GM23338 (cell line): ENCODE results near the gene ATP13A4. TPM values are rescaled to one million over a fixed set of nuclear protein-coding genes. Genes with fewer than 3 reads are reported as not detected.

Experiments
- ATAC-seq: fragments of 200-7000 bp; cut with Tn5 transposase; 3 replicates; pipeline ENCODE4 v1.9.1; 2020
- DNase-seq: peaks from one replicate; pipeline ENCODE4 v3.0.0-alpha.2; 2015; ENCODE audit warnings: low spot score
- H2AFZ ChIP-seq: fragments of 200-600 bp; sonication (generic); 2 replicates; pipeline ENCODE4 v1.8.0; 2016; ENCODE audit warnings: antibody characterized with exemption, mild to moderate bottlenecking, moderate library complexity
- H3F3A ChIP-seq: fragments of 200-600 bp; sonication (generic); replicated peaks from 2 replicates; pipeline ENCODE4 v1.8.0; 2017; ENCODE audit warnings: antibody characterized with exemption, mixed run types, low read depth
- H3K27ac ChIP-seq: fragments of 200-600 bp; sonication (generic); 2 replicates; pipeline ENCODE4 v1.6.1; 2016; ENCODE audit warnings: low read depth
- H3K27me3 ChIP-seq: fragments of 200-600 bp; sonication (generic); 2 replicates; pipeline ENCODE4 v1.8.0; 2016; ENCODE audit warnings: mild to moderate bottlenecking, mixed run types, moderate library complexity; ENCODE audit not compliant: insufficient read depth
- H3K36me3 ChIP-seq: fragments of 200-600 bp; sonication (generic); 2 replicates; pipeline ENCODE4 v1.8.0; 2016; ENCODE audit warnings: mild to moderate bottlenecking; ENCODE audit not compliant: insufficient read depth
- H3K4me1 ChIP-seq: fragments of 200-600 bp; sonication (generic); 2 replicates; pipeline ENCODE4 v1.8.0; 2016; ENCODE audit warnings: mild to moderate bottlenecking, moderate library complexity; ENCODE audit not compliant: insufficient read depth
- H3K4me2 ChIP-seq: fragments of 200-600 bp; sonication (generic); 2 replicates; pipeline ENCODE4 v1.7.1; 2017; ENCODE audit warnings: mixed run types
- H3K4me3 ChIP-seq: fragments of 200-600 bp; sonication (generic); 2 replicates; pipeline ENCODE4 v1.6.1; 2016; ENCODE audit warnings: mixed run types
- H3K79me2 ChIP-seq: fragments of 200-600 bp; sonication (generic); replicated peaks from 2 replicates; pipeline ENCODE4 v1.8.0; 2017; ENCODE audit warnings: mild to moderate bottlenecking; ENCODE audit not compliant: insufficient read depth
- H3K9me2 ChIP-seq: fragments of 200-600 bp; sonication (generic); 2 replicates; pipeline ENCODE4 v1.8.0; 2017; ENCODE audit not compliant: insufficient read depth
- H4K20me1 ChIP-seq: fragments of 200-600 bp; sonication (generic); replicated peaks from 2 replicates; pipeline ENCODE4 v1.8.0; 2017; ENCODE audit warnings: mild to moderate bottlenecking; ENCODE audit not compliant: insufficient read depth
- H3K27ac Mint-ChIP-seq: 2 replicates; pipeline ENCODE4 v1.8.0; 2020; ENCODE audit warnings: inconsistent platforms, mild to moderate bottlenecking, moderate library complexity, mixed read lengths
- H3K27me3 Mint-ChIP-seq: 3 replicates; pipeline ENCODE4 v1.8.0; 2022; ENCODE audit warnings: low read depth, mild to moderate bottlenecking, moderate library complexity, mixed read lengths, inconsistent platforms; ENCODE audit not compliant: insufficient read depth, poor library complexity
- H3K36me3 Mint-ChIP-seq: 3 replicates; pipeline ENCODE4 v1.8.0; 2021; ENCODE audit warnings: low read depth, mild to moderate bottlenecking, inconsistent platforms, moderate library complexity, mixed read lengths
- H3K4me1 Mint-ChIP-seq: 3 replicates; pipeline ENCODE4 v1.8.0; 2020; ENCODE audit warnings: mild to moderate bottlenecking, inconsistent platforms, mixed read lengths
- H3K4me3 Mint-ChIP-seq: 3 replicates; pipeline ENCODE4 v1.8.0; 2021; ENCODE audit warnings: moderate library complexity, mild to moderate bottlenecking, inconsistent platforms, mixed read lengths
- H3K9me3 Mint-ChIP-seq: 3 replicates; pipeline ENCODE4 v1.8.0; 2020; ENCODE audit warnings: moderate library complexity, mild to moderate bottlenecking, inconsistent platforms, mixed read lengths
- CREB1 ChIP-seq: fragments of 250-450 bp; sonication (Bioruptor Pico); IDR thresholded peaks from 2 replicates; pipeline ENCODE4 v1.5.0; 2020; ENCODE audit warnings: low read depth, mild to moderate bottlenecking, moderate library complexity
- ETS1 ChIP-seq: IDR thresholded peaks from 2 replicates; pipeline ENCODE4 v1.6.1; 2016; ENCODE audit warnings: antibody characterized with exemption
- EZH2 ChIP-seq: fragments of 200-600 bp; sonication (generic); IDR thresholded peaks from one replicate; pipeline ENCODE4 v1.8.0; 2017; ENCODE audit warnings: antibody characterized with exemption, mild to moderate bottlenecking, low read depth; ENCODE audit not compliant: unreplicated experiment
- EZH2phosphoT487 ChIP-seq: fragments of 200-600 bp; sonication (generic); IDR thresholded peaks from one replicate; pipeline ENCODE4 v1.8.1; 2018; ENCODE audit warnings: antibody characterized with exemption; ENCODE audit not compliant: unreplicated experiment
- JUNB ChIP-seq: IDR thresholded peaks from one replicate; pipeline ENCODE4 v1.6.1; 2016; ENCODE audit warnings: antibody characterized with exemption; ENCODE audit not compliant: unreplicated experiment
- POLR2AphosphoS5 ChIP-seq: IDR thresholded peaks from 2 replicates; pipeline ENCODE4 v1.6.1; 2016; ENCODE audit warnings: antibody characterized with exemption, low read depth
- STAT1 ChIP-seq: IDR thresholded peaks from one replicate; pipeline ENCODE4 v1.6.1; 2016; ENCODE audit warnings: antibody characterized with exemption; ENCODE audit not compliant: unreplicated experiment
- ZNF331 ChIP-seq: fragments of 250-450 bp; sonication (Bioruptor Pico); IDR thresholded peaks from 2 replicates; pipeline ENCODE4 v1.5.0; 2020; ENCODE audit warnings: low read depth, mild to moderate bottlenecking, moderate library complexity
- polyA plus RNA-seq: library from polyadenylated mRNA; unstranded; fragments of >200 nt; fragmentation: Nextera tagmentation; extraction: Ambion mirVana; gene quantifications from 2 replicates; pipeline ENCODE4 v1.2.1, GENCODE V29; 2016
- total RNA-seq: library from RNA; depleted of rRNA; stranded (reverse); fragments of >200 nt; shearing (Covaris generic); gene quantifications from 2 replicates; pipeline ENCODE4 v1.2.3, GENCODE V29; 2014
- TF ChIP-seq, protein P1 (sequence below): IDR thresholded peaks from one replicate; pipeline ENCODE4 v1.6.1; 2018; ENCODE audit warnings: antibody characterized with exemption; ENCODE audit not compliant: unreplicated experiment
- TF ChIP-seq, protein P2 (sequence below), 2 experiments: fragments of 200-600 bp in 1 of 2; sonication (generic) in 1 of 2; conservative IDR thresholded peaks; 2 replicates each; pipeline versions ENCODE4 v1.5.1 to v1.6.1; 2016 to 2017; ENCODE audit warnings: antibody characterized with exemption in 2 of 2, low read depth in 2 of 2, mild to moderate bottlenecking in 2 of 2, moderate library complexity in 1 of 2

Gene ATP13A4
- total and polyA plus RNA-seq, 2 experiments from 2014 or later, result not detected

GRCh38 chr3:193560870-193561269 lies 6.2 kb upstream of the ATP13A4 start (continued):
- TF ChIP-seq, protein P1, sequence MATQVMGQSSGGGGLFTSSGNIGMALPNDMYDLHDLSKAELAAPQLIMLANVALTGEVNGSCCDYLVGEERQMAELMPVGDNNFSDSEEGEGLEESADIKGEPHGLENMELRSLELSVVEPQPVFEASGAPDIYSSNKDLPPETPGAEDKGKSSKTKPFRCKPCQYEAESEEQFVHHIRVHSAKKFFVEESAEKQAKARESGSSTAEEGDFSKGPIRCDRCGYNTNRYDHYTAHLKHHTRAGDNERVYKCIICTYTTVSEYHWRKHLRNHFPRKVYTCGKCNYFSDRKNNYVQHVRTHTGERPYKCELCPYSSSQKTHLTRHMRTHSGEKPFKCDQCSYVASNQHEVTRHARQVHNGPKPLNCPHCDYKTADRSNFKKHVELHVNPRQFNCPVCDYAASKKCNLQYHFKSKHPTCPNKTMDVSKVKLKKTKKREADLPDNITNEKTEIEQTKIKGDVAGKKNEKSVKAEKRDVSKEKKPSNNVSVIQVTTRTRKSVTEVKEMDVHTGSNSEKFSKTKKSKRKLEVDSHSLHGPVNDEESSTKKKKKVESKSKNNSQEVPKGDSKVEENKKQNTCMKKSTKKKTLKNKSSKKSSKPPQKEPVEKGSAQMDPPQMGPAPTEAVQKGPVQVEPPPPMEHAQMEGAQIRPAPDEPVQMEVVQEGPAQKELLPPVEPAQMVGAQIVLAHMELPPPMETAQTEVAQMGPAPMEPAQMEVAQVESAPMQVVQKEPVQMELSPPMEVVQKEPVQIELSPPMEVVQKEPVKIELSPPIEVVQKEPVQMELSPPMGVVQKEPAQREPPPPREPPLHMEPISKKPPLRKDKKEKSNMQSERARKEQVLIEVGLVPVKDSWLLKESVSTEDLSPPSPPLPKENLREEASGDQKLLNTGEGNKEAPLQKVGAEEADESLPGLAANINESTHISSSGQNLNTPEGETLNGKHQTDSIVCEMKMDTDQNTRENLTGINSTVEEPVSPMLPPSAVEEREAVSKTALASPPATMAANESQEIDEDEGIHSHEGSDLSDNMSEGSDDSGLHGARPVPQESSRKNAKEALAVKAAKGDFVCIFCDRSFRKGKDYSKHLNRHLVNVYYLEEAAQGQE, result no peak
- no peak for TF ChIP-seq POLR2AphosphoS5
- TF ChIP-seq ZNF331 (CRISPR knock-in tag), result no peak
- TF ChIP-seq EZH2phosphoT487, result no peak
- TF ChIP-seq CREB1 (CRISPR knock-in tag), result no peak
- no peak for TF ChIP-seq STAT1

DNA sequence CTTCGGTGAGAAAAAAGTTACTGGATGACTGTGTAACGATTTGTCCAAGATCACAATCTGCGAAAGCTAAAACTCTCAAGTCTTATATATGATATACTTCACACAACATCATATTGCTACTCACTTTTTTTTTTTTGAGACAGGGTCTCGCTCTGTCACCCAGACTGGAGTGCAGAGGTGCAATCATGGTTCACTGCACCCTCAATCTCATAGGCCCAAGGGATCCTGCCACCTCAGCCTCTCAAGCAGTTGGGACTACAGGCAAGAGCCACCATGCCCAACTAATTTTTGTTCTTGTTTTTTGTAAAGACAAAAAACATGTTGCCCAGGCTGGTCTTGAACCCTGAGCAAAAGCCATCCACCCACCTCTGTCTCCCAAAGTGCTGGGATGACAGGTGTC lies 5.4 kb upstream of the ATP13A4 start:
- Mint-ChIP-seq H3K4me3 (no peak overlapping the region), H3K9me3 (no peaks in the 10 kb centered on the region), H3K27ac (no peak overlapping the region), H3K36me3 (no peaks in the 10 kb centered on the region), H3K4me1 (no peaks in the 10 kb centered on the region), H3K27me3 (no peaks in the 10 kb centered on the region)
- Histone ChIP-seq H3K4me2 (no peak overlapping the region), H3K79me2 (no peaks in the 10 kb centered on the region), H2AFZ (no peak overlapping the region), H3F3A (no peaks in the 10 kb centered on the region), H3K9me2 (no peaks in the 10 kb centered on the region), H3K36me3 (no peaks in the 10 kb centered on the region), H3K27me3 (no peaks in the 10 kb centered on the region), H3K27ac (no peak overlapping the region), H3K4me1 (no peaks in the 10 kb centered on the region), H3K4me3 (no peak overlapping the region), H4K20me1 (no peaks in the 10 kb centered on the region)
- no peak for ATAC-seq
- DNase-seq, result no peak
- TF ChIP-seq EZH2phosphoT487 (no peak), JUNB (no peak), EZH2 (no peak), ZNF331 (CRISPR knock-in tag) (no peak), ETS1 (no peak)
- TF ChIP-seq, protein P1, result no peak
- TF ChIP-seq, protein P2, sequence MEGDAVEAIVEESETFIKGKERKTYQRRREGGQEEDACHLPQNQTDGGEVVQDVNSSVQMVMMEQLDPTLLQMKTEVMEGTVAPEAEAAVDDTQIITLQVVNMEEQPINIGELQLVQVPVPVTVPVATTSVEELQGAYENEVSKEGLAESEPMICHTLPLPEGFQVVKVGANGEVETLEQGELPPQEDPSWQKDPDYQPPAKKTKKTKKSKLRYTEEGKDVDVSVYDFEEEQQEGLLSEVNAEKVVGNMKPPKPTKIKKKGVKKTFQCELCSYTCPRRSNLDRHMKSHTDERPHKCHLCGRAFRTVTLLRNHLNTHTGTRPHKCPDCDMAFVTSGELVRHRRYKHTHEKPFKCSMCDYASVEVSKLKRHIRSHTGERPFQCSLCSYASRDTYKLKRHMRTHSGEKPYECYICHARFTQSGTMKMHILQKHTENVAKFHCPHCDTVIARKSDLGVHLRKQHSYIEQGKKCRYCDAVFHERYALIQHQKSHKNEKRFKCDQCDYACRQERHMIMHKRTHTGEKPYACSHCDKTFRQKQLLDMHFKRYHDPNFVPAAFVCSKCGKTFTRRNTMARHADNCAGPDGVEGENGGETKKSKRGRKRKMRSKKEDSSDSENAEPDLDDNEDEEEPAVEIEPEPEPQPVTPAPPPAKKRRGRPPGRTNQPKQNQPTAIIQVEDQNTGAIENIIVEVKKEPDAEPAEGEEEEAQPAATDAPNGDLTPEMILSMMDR (conservative IDR thresholded peaks at IDR 0.05; ENCODE audit: low read depth in 2 of 2), result no peak
